ENCODE data around the gene CGB5. TPM values are rescaled to one million over a fixed set of nuclear protein-coding genes. Genes with fewer than 3 reads are reported as not detected.
"Not testable (repeated sequence)": the region's sequence is repeated elsewhere in the genome, so short reads cannot be mapped to it uniquely, and the experiment has no call there.

Gene CGB5
- total RNA-seq (2014; rRNA removed; shearing (Covaris generic)): not detected in 2 replicates

- DNase-seq (ENCODE audit: low spot score); in situ Hi-C loops (cut with HindIII; ENCODE audit: low sequenced_read_pairs): not testable (repeated sequence)
These were observed at the start of gene CGB5 for GRCh38 chr19:49043548-49043947. CGB5 (plus strand) TSS chr19:49043848; CDS start chr19:49044210, 362 bp downstream.

- in situ Hi-C loops (cut with HindIII; ENCODE audit: low sequenced_read_pairs): no loop called here
- no peak for DNase-seq (ENCODE audit: low spot score)
These were observed 49.6 kb upstream of the CGB5 start for GRCh38 chr19:48994035-48994386.

GRCh38 chr19:48997972-48998371 lies 45.7 kb upstream of the CGB5 start:
- in situ Hi-C loops (cut with HindIII; ENCODE audit: low sequenced_read_pairs): no loop called here

GRCh38 chr19:48999481-49000325 lies 43.9 kb upstream of the CGB5 start:
- in situ Hi-C loops (cut with HindIII; ENCODE audit: low sequenced_read_pairs): no loop called here
- peak; percentile 38 for DNase-seq (ENCODE audit: low spot score)

More at GRCh38 chr19:48997972-48998371, 45.7 kb upstream of the CGB5 start:
- peak; percentile 33 for DNase-seq (ENCODE audit: low spot score)

GRCh38 chr19:49004133-49004532 lies 39.5 kb upstream of the CGB5 start:
- in situ Hi-C loops (cut with HindIII; ENCODE audit: low sequenced_read_pairs): no loop called here

GRCh38 chr19:49004964-49005614 lies 38.6 kb upstream of the CGB5 start:
- no peak for DNase-seq (ENCODE audit: low spot score)
- in situ Hi-C loops (cut with HindIII; ENCODE audit: low sequenced_read_pairs): no loop called here

More at GRCh38 chr19:49004133-49004532, 39.5 kb upstream of the CGB5 start:
- no peak for DNase-seq (ENCODE audit: low spot score)

GRCh38 chr19:49006905-49007304 lies 36.7 kb upstream of the CGB5 start:
- in situ Hi-C loops (cut with HindIII; ENCODE audit: low sequenced_read_pairs): no loop called here
- DNase-seq (ENCODE audit: low spot score): no peak

- no peak for DNase-seq (ENCODE audit: low spot score)
- in situ Hi-C loops (cut with HindIII; ENCODE audit: low sequenced_read_pairs): no loop called here
These were observed 33.8 kb upstream of the CGB5 start for GRCh38 chr19:49009828-49010227.

GRCh38 chr19:49010453-49010852 lies 33.2 kb upstream of the CGB5 start:
- no peak for DNase-seq (ENCODE audit: low spot score)
- in situ Hi-C loops (cut with HindIII; ENCODE audit: low sequenced_read_pairs): no loop called here

GRCh38 chr19:49011194-49011593 lies 32.5 kb upstream of the CGB5 start:
- DNase-seq (ENCODE audit: low spot score): no peak
- in situ Hi-C loops (cut with HindIII; ENCODE audit: low sequenced_read_pairs): no loop called here

GRCh38 chr19:49014123-49014869 lies 29.4 kb upstream of the CGB5 start:
- in situ Hi-C loops (cut with HindIII; ENCODE audit: low sequenced_read_pairs): no loop called here
- DNase-seq (ENCODE audit: low spot score): no peak

GRCh38 chr19:49014870-49015255 lies 28.8 kb upstream of the CGB5 start:
- in situ Hi-C loops (cut with HindIII; ENCODE audit: low sequenced_read_pairs): no loop called here
- DNase-seq (ENCODE audit: low spot score): no peak

- DNase-seq (ENCODE audit: low spot score): no peak
- in situ Hi-C loops (cut with HindIII; ENCODE audit: low sequenced_read_pairs): no loop called here
These were observed 27.4 kb upstream of the CGB5 start for GRCh38 chr19:49016067-49016839.

GRCh38 chr19:49017041-49017665 lies 26.5 kb upstream of the CGB5 start, which contains the start of gene LHB:
LHB (minus strand) TSS chr19:49017091; CDS start chr19:49017081, 10 bp downstream.
- in situ Hi-C loops (cut with HindIII; ENCODE audit: low sequenced_read_pairs): no loop called here
- no peak for DNase-seq (ENCODE audit: low spot score)

- in situ Hi-C loops (cut with HindIII; ENCODE audit: low sequenced_read_pairs): no loop called here
- DNase-seq (ENCODE audit: low spot score): peak; percentile 15
These were observed 25.8 kb upstream of the CGB5 start for GRCh38 chr19:49017666-49018351.

GRCh38 chr19:49018388-49019241 lies 25.0 kb upstream of the CGB5 start:
- in situ Hi-C loops (cut with HindIII; ENCODE audit: low sequenced_read_pairs); DNase-seq (ENCODE audit: low spot score): not testable (repeated sequence)

GRCh38 chr19:49019242-49019932 lies 24.3 kb upstream of the CGB5 start:
- in situ Hi-C loops (cut with HindIII; ENCODE audit: low sequenced_read_pairs): no loop called here
- DNase-seq (ENCODE audit: low spot score): no peak
